Gastrocnemius medialis (tissue), 4 donors: ENCODE results near the gene PPIE. TPM values are rescaled to one million over a fixed set of nuclear protein-coding genes. Genes with fewer than 3 reads are reported as not detected.
"Not testable (repeated sequence)": the region's sequence is repeated elsewhere in the genome, so short reads cannot be mapped to it uniquely, and the experiment has no call there.

Experiments
- ATAC-seq, 2 donors: fragments of 150-250 bp; one replicate each; pipeline ENCODE4 v1.9.1; 2016
- DNase-seq, 2 donors: peaks; one replicate each; pipeline ENCODE4 v3.0.0-alpha.2; 2019
- H3K27ac ChIP-seq, 4 donors: fragments of 200-600 bp; sonication (generic); 1 replicate in 1 of 4; 2 replicates in 3 of 4; pipeline ENCODE4 v1.5.1; 2016 to 2018; ENCODE audit warnings: mild to moderate bottlenecking in 2 of 4, moderate library complexity in 1 of 4
- H3K27me3 ChIP-seq, 3 donors: fragments of 200-600 bp; sonication (generic) in 2 of 3; 1 replicate in 1 of 3; 2 replicates in 2 of 3; pipeline versions ENCODE4 v1.5.1 to v1.6.0; 2016 to 2019; ENCODE audit warnings: mild to moderate bottlenecking in 1 of 3, moderate library complexity in 1 of 3
- H3K36me3 ChIP-seq, 2 donors: fragments of 200-600 bp; sonication (generic) in 1 of 2; one replicate each; pipeline ENCODE4 v1.5.1; 2017 to 2018
- H3K4me1 ChIP-seq, 2 donors: fragments of 200-600 bp; sonication (generic) in 1 of 2; one replicate each; pipeline ENCODE4 v1.5.1; 2016 to 2017; ENCODE audit warnings: mild to moderate bottlenecking in 2 of 2
- H3K4me3 ChIP-seq, 4 donors: fragments of 200-600 bp; sonication (generic) in 3 of 4; 1 replicate in 1 of 4; 2 replicates in 3 of 4; pipeline ENCODE4 v1.5.1; 2016 to 2019; ENCODE audit warnings: mild to moderate bottlenecking in 2 of 4
- H3K9me3 ChIP-seq, 3 donors: fragments of 200-600 bp; sonication (generic) in 2 of 3; 1 replicate in 1 of 3; 2 replicates in 2 of 3; pipeline ENCODE4 v1.5.1; 2016 to 2019
- POLR2A ChIP-seq, 2 donors: fragments of 450-650 bp; IDR thresholded peaks; one replicate each; pipeline ENCODE4 v1.6.1; 2017; ENCODE audit warnings: antibody characterized with exemption in 2 of 2, mild to moderate bottlenecking in 2 of 2, moderate library complexity in 2 of 2
- in situ Hi-C, 4 donors: fragments of 200-750 bp; cut with MboI; loops; one replicate each; pipeline versions ENCODE4 v1.15.0 to v1.8.0; 2017; ENCODE audit warnings: low sequenced_read_pairs in 4 of 4
- intact Hi-C: fragments of 100-400 bp; cut with DNase I; formaldehyde crosslinking; loops from one replicate; pipeline ENCODE4 v1.15.1; 2023; ENCODE audit warnings: low total_unique reads
- total RNA-seq, 4 donors: library from RNA; depleted of rRNA; stranded (reverse); fragments of >200 nt; gene quantifications; one replicate each; pipeline versions ENCODE4 v1.1.0 to v1.2.3, GENCODE V29; 2016
- TF ChIP-seq, protein P1 (sequence below), 5 experiments: fragments of 450-650 bp in 3 of 5; fragments of 200-600 bp in 2 of 5; sonication (generic) in 2 of 5; IDR thresholded peaks in 4 of 5; conservative IDR thresholded peaks in 1 of 5; 1 replicate in 4 of 5; 2 replicates in 1 of 5; pipeline ENCODE4 v1.5.1; 2016 to 2019; ENCODE audit warnings: antibody characterized with exemption in 5 of 5, mild to moderate bottlenecking in 3 of 5, moderate library complexity in 3 of 5

The PPIE gene
- total RNA-seq, 4 donors from 2014 or later = 22.9 to 30.1 (median 27.2) TPM

DNA sequence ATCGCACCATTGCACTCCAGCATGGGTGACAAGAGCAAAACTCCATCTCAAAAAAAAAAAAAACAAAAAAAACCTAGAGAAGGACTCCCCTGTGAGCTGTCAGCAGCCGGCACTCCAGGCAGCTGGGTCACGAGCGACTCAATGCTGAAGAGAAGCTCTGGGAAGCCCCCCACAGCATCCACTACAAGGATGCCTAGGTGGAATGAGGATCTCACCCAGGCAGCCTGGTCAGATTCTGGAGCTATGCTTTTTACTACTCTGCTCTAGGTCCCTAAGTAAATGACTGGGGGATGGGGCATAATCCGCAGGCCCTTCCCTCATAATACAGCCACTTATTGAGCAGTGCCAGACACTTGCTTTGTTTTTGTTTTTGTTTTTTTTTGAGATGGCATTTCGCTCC, 43.4 kb downstream of the PPIE start:
- H3K9me3 ChIP-seq = no peaks in the 10 kb centered on the region
- no peak overlapping the region for H3K4me3 ChIP-seq
- no peak overlapping the region for H3K27ac ChIP-seq
- H3K4me1 ChIP-seq = no peaks in the 10 kb centered on the region
- ATAC-seq = no peak
- H3K36me3 ChIP-seq = no peaks in the 10 kb centered on the region
- H3K27me3 ChIP-seq = peaks cover 0 to under 1% (median 0%) of the 10 kb centered on the region in 3 donors
- TF ChIP-seq, protein P1, sequence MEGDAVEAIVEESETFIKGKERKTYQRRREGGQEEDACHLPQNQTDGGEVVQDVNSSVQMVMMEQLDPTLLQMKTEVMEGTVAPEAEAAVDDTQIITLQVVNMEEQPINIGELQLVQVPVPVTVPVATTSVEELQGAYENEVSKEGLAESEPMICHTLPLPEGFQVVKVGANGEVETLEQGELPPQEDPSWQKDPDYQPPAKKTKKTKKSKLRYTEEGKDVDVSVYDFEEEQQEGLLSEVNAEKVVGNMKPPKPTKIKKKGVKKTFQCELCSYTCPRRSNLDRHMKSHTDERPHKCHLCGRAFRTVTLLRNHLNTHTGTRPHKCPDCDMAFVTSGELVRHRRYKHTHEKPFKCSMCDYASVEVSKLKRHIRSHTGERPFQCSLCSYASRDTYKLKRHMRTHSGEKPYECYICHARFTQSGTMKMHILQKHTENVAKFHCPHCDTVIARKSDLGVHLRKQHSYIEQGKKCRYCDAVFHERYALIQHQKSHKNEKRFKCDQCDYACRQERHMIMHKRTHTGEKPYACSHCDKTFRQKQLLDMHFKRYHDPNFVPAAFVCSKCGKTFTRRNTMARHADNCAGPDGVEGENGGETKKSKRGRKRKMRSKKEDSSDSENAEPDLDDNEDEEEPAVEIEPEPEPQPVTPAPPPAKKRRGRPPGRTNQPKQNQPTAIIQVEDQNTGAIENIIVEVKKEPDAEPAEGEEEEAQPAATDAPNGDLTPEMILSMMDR (IDR thresholded peaks at IDR 0.05 in 4 of 5, conservative IDR thresholded peaks at IDR 0.05 in 1 of 5) = no peak
- TF ChIP-seq POLR2A (IDR thresholded peaks at IDR 0.05) = no peak
- in situ Hi-C loops (no loop called here), intact Hi-C loops (no loop called here)
- no peak for DNase-seq

DNA sequence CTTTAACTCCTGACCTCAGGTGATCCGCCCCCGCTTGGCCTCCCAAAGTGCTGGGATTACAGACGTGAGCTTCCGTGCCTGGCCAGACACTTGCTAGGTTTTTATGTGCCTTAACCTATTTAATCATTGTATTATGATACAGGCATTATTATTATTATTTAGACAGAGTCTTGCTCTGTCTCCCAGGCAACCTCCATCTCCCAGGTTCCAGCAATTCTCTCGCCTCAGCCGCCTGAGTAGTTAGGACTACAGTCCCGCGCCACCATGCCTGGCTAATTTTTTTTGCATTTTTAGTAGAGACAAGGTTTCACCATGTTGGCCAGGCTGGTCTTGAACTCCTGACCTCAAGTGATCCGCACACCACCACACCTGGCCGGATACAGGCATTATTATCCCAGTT, 44.0 kb downstream of the PPIE start:
- H3K4me3 ChIP-seq, H3K36me3 ChIP-seq, DNase-seq, H3K4me1 ChIP-seq, H3K27me3 ChIP-seq, in situ Hi-C loops, H3K27ac ChIP-seq, ATAC-seq, H3K9me3 ChIP-seq, intact Hi-C loops: not testable (repeated sequence)

DNA sequence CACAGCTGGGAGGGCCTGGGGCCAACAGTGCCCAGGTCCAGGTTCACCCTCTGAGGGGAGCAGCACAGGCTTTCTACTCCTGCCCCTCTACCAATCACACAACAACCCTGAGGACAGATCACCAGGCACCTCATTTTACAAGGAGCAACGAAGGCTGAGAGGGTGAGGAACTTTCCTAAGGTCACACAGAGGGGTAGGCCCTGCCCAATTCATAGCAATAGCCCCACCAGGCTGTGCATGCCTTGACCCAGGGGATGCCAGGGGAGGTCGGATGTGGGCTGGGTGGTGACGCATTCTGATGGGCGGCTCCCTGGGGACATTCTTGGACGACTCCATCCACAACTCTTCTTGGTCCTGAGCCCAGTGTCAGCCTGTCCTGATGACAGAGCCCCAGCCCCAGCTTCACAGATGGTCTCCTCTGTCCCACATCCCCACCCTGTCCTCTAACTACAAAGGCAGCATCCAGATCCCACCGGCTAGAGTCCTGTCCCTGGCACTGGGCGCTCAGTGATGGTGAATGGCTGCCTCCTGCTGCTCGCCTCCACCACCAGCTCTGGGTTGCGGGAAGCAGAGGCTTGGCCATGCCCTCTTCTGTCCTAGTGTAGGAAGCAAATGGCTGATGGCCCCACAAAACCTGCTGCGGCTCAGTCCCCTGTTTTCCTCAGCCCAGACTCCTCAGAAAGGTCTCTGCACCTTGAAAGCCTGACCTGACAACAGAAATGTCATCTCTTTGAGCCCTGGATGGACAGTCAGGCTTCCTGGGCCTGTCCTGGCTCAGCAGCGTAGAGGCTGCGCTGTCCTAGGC, 47.8 kb downstream of the PPIE start:
- H3K9me3 ChIP-seq, ATAC-seq, H3K4me1 ChIP-seq, intact Hi-C loops, in situ Hi-C loops, H3K36me3 ChIP-seq, DNase-seq, H3K27ac ChIP-seq, H3K4me3 ChIP-seq: not testable (repeated sequence)
- peaks cover 14 to 19% (median 15%) of the 10 kb centered on the region in 3 donors for H3K27me3 ChIP-seq

GRCh38 chr1:39787108-39787375, 48.4 kb downstream of the PPIE start:
- DNase-seq, H3K36me3 ChIP-seq, intact Hi-C loops, ATAC-seq, H3K4me3 ChIP-seq, H3K27ac ChIP-seq, H3K4me1 ChIP-seq, H3K9me3 ChIP-seq, in situ Hi-C loops: not testable (repeated sequence)
- H3K27me3 ChIP-seq = peaks cover 14 to 19% (median 15%) of the 10 kb centered on the region in 3 donors

GRCh38 chr1:39787468-39787867, 48.8 kb downstream of the PPIE start:
- Histone ChIP-seq H3K4me3 (no peak overlapping the region), H3K36me3 (no peaks in the 10 kb centered on the region), H3K4me1 (no peaks in the 10 kb centered on the region), H3K27ac (no peak overlapping the region), H3K27me3 (peaks cover 14 to 19% (median 15%) of the 10 kb centered on the region in 3 donors), H3K9me3 (no peaks in the 10 kb centered on the region)
- no peak for TF ChIP-seq POLR2A (IDR thresholded peaks at IDR 0.05)
- TF ChIP-seq, protein P1 (IDR thresholded peaks at IDR 0.05 in 4 of 5, conservative IDR thresholded peaks at IDR 0.05 in 1 of 5) = no peak
- intact Hi-C loops = no loop called here
- ATAC-seq (no peak), DNase-seq (no peak)
- in situ Hi-C loops = no loop called here

GRCh38 chr1:39787964-39788363, 49.3 kb downstream of the PPIE start:
- H3K9me3 ChIP-seq, DNase-seq, H3K4me1 ChIP-seq, intact Hi-C loops, in situ Hi-C loops, H3K27ac ChIP-seq, ATAC-seq, H3K4me3 ChIP-seq, H3K36me3 ChIP-seq: not testable (repeated sequence)
- H3K27me3 ChIP-seq = peaks cover 14 to 19% (median 15%) of the 10 kb centered on the region in 3 donors

DNA sequence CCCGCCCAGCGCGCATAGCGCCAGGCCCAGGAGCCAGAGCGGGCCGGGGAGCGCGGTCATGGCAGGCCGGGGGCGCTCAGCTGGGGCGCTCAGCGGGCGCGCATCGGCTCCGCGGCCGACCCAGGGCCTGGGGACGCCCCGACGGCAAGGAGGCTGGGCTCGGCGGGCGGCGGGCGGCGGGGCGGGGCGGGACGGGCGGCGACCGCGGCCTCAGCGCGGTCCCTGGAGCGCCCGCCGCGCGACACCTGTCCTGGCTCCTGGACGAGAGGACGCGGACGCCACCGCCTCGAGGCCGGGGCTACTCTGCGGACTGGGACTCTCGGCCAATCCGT, 49.7 kb downstream of the PPIE start:
- TF ChIP-seq, protein P1 (IDR thresholded peaks at IDR 0.05 in 4 of 5, conservative IDR thresholded peaks at IDR 0.05 in 1 of 5) = no peak
- no peak for TF ChIP-seq POLR2A (IDR thresholded peaks at IDR 0.05)
- Histone ChIP-seq H3K4me1 (no peaks in the 10 kb centered on the region), H3K4me3 (peak overlapping the region; percentile 40 to 55 (median 46)), H3K9me3 (no peaks in the 10 kb centered on the region), H3K36me3 (no peaks in the 10 kb centered on the region), H3K27me3 (peaks cover 14 to 19% (median 15%) of the 10 kb centered on the region in 3 donors), H3K27ac (no peak overlapping the region)
- DNase-seq (no peak), ATAC-seq (peak in 1 of 2 donors; percentile 9)
- in situ Hi-C loops (no loop called here), intact Hi-C loops (no loop called here)
